ENCODE data around the gene NDUFA1. TPM values are rescaled to one million over a fixed set of nuclear protein-coding genes. Genes with fewer than 3 reads are reported as not detected.
"Not testable (repeated sequence)": the region's sequence is repeated elsewhere in the genome, so short reads cannot be mapped to it uniquely, and the experiment has no call there.

The NDUFA1 gene
- total RNA-seq, 2 donors from 2014 or later: 30.5 to 41.1 TPM

GRCh38 chrX:119919835-119920585 lies 48.4 kb downstream of the NDUFA1 start:
- Histone ChIP-seq H3K9me3 (no peaks in the 10 kb centered on the region), H3K36me3 (no peaks in the 10 kb centered on the region), H3K27ac (no peak overlapping the region), H3K4me1 (ENCODE audit: control insufficient read depth in 1 of 2, low read depth in 2 of 2) (no peaks in the 10 kb centered on the region), H3K27me3 (replicated peaks; ENCODE audit: insufficient read depth) (no peaks in the 10 kb centered on the region), H3K4me3 (no peak overlapping the region)
- TF ChIP-seq CTCF (IDR thresholded peaks at IDR 0.05): no peak
- ATAC-seq (ENCODE audit: insufficient number of reproducible peaks, low FRiP score, low read depth): no peak
- DNase-seq (ENCODE audit: low spot score): no peak

GRCh38 chrX:119922391-119922790 lies 50.8 kb downstream of the NDUFA1 start:
- not testable (repeated sequence) for H3K4me3 ChIP-seq; H3K4me1 ChIP-seq (ENCODE audit: control insufficient read depth in 1 of 2, low read depth in 2 of 2); DNase-seq (ENCODE audit: low spot score); H3K9me3 ChIP-seq; ATAC-seq (ENCODE audit: insufficient number of reproducible peaks, low FRiP score, low read depth); H3K27ac ChIP-seq; H3K27me3 ChIP-seq (replicated peaks; ENCODE audit: insufficient read depth); H3K36me3 ChIP-seq

Other genes starting within 250 kb of the NDUFA1 start
- gene SEPTIN6, start 178.7 kb upstream of the NDUFA1 start, total RNA-seq: 10 to 100 TPM in 1 of 2 donors, 1 to 10 TPM in 1; 9.3 to 25.5 TPM
- not detected for gene SOWAHD, start 113.2 kb upstream of the NDUFA1 start, total RNA-seq
- 1,000 to 10,000 TPM in 1 of 2 donors, 100 to 1,000 TPM in 1; 889 to 1,700 TPM for gene RPL39, start 80.2 kb upstream of the NDUFA1 start, total RNA-seq
- gene UPF3B, start 18.9 kb upstream of the NDUFA1 start, total RNA-seq: 1 to 10 TPM; 3.7 to 4.9 TPM
- 10 to 100 TPM in 1 of 2 donors, 1 to 10 TPM in 1; 6.1 to 13.8 TPM for gene RNF113A, start 99 bp upstream of the NDUFA1 start, total RNA-seq
- not detected for gene AKAP14, start 24.1 kb downstream of the NDUFA1 start, total RNA-seq
- 10 to 100 TPM in 1 of 2 donors, 1 to 10 TPM in 1; 5.8 to 13.0 TPM for gene NKAP, start 71.9 kb downstream of the NDUFA1 start, total RNA-seq
- not detected for gene RHOXF2B, start 205.9 kb downstream of the NDUFA1 start, total RNA-seq
- not detected for gene RHOXF1, start 244.1 kb downstream of the NDUFA1 start, total RNA-seq